GM18909 (cell line): Measurements from ENCODE around the gene HSF2BP.
"Not testable (repeated sequence)": the region's sequence is repeated elsewhere in the genome, so short reads cannot be mapped to it uniquely, and the experiment has no call there.

Experiments used
- ATAC-seq: cut with Tn5 transposase; IDR thresholded peaks from one replicate; pipeline ENCODE4 v1.9.1; 2021; ENCODE audit warnings: mild to moderate bottlenecking; ENCODE audit not compliant: unreplicated experiment, poor library complexity

Gene HSF2BP

GRCh38 chr21:43688906-43689305 is 29.6 kb upstream of the HSF2BP start:
- no peak for ATAC-seq

- no peak for ATAC-seq
Observed at GRCh38 chr21:43687566-43688399, 28.5 kb upstream of the HSF2BP start.

- ATAC-seq, result no peak
Observed at GRCh38 chr21:43686811-43687565, 27.7 kb upstream of the HSF2BP start.

GRCh38 chr21:43684424-43684823 is 25.1 kb upstream of the HSF2BP start:
- no peak for ATAC-seq

- ATAC-seq, result no peak
Observed at GRCh38 chr21:43681650-43682049, 22.4 kb upstream of the HSF2BP start.

- not testable (repeated sequence) for ATAC-seq
Observed at GRCh38 chr21:43680421-43680820, 21.1 kb upstream of the HSF2BP start.

GRCh38 chr21:43679951-43680350 is 20.7 kb upstream of the HSF2BP start:
- no peak for ATAC-seq

GRCh38 chr21:43676391-43676790 is 17.1 kb upstream of the HSF2BP start:
- ATAC-seq, result no peak

GRCh38 chr21:43675871-43676270 is 16.6 kb upstream of the HSF2BP start:
- no peak for ATAC-seq

GRCh38 chr21:43669828-43670605 is 10.7 kb upstream of the HSF2BP start:
- no peak for ATAC-seq

- ATAC-seq, result no peak
Observed at GRCh38 chr21:43667191-43667904, 8.1 kb upstream of the HSF2BP start.

- no peak for ATAC-seq
Observed at GRCh38 chr21:43665879-43666278, 6.6 kb upstream of the HSF2BP start.

GRCh38 chr21:43664358-43664757 is 5.1 kb upstream of the HSF2BP start:
- no peak for ATAC-seq

- no peak for ATAC-seq
Observed at GRCh38 chr21:43663033-43663432, 3.7 kb upstream of the HSF2BP start.

GRCh38 chr21:43662286-43662685 is 3.0 kb upstream of the HSF2BP start:
- ATAC-seq, result no peak

GRCh38 chr21:43658769-43659135 is 536 bp downstream of the HSF2BP start:
- ATAC-seq, result no peak

- ATAC-seq, result no peak
Observed at GRCh38 chr21:43658088-43658741, 1.1 kb downstream of the HSF2BP start.

- ATAC-seq, result no peak
Observed at GRCh38 chr21:43657355-43658087, 1.8 kb downstream of the HSF2BP start.

GRCh38 chr21:43654806-43655489 is 4.3 kb downstream of the HSF2BP start:
- ATAC-seq, result no peak
